ENCODE measurements around the gene IL15RA. TPM values are rescaled to one million over a fixed set of nuclear protein-coding genes. Genes with fewer than 3 reads are reported as not detected.

The IL15RA gene
- total and polyA plus RNA-seq, 2 experiments from 2014 or later: 4.0 to 7.0 TPM

DNA sequence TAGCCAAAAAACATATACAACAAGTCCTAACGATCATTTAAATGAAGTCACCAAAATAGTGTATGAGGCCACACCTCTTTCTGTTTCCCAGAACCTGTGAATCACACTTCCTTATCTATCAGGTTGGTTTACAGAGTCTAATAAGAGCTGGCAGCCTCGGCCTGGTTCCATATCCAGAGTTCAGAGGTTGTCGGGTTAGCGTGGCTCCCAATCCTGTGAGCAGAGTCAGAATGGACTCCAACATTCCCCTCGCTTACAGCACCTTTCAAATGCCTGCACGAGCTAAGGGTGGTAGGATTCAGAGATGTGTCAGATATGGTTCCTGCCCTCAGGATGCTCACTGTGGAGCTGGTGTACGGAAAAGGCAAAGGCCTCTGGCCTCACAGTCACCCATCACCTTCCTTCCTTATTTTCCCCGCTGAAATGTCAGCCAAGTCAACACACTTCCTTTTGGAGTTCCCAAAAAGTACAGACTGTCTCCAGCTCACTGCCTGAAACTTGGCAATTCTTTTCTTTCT, 6.0 kb downstream of the IL15RA start:
- H3K27ac ChIP-seq: no peak overlapping the region
- no peak overlapping the region for H3K9ac ChIP-seq
- no peaks in the 10 kb centered on the region for H3K9me3 ChIP-seq (ENCODE audit: low read depth)
- peak; percentile 45 for DNase-seq
- peaks cover 4% of the 10 kb centered on the region; the same call in 1 of the 2 replicates for H3K4me1 ChIP-seq (ENCODE audit: insufficient read depth)
- H3K4me2 ChIP-seq (ENCODE audit: unreplicated experiment): peak overlapping the region; percentile 7
- WGBS, 2 experiments (ENCODE audit: low coverage in 1 of 2, low lambda C conversion rate in 2 of 2, missing lambda C conversion rate in 2 of 2): 72 to 74% methylated on average over 8 of the region's 8 CpGs
- no peaks in the 10 kb centered on the region for H4K20me1 ChIP-seq (ENCODE audit: insufficient read depth)
- H3K9me2 ChIP-seq (ENCODE audit: insufficient read depth): no peaks in the 10 kb centered on the region
- H3K79me2 ChIP-seq (ENCODE audit: insufficient read depth): no peaks in the 10 kb centered on the region
- peak overlapping the region; percentile 9; the same call in 1 of the 2 replicates for H2AFZ ChIP-seq
- H3K4me3 ChIP-seq: no peak overlapping the region
- in situ Hi-C loops (cut with MboI): no loop called here
- no peaks in the 10 kb centered on the region for H3F3A ChIP-seq (ENCODE audit: insufficient read depth)
- TF ChIP-seq EZH2phosphoT487 (IDR thresholded peaks at IDR 0.05; ENCODE audit: insufficient read depth, low read depth) (no peak), EZH2 (IDR thresholded peaks at IDR 0.05; ENCODE audit: insufficient read depth, poor library complexity, severe bottlenecking) (no peak)
- no peaks in the 10 kb centered on the region for H3K36me3 ChIP-seq (ENCODE audit: low read depth)
- no peaks in the 10 kb centered on the region for H3K27me3 ChIP-seq (replicated peaks; ENCODE audit: insufficient read depth)

GRCh38 chr10:5970527-5970926, 6.8 kb downstream of the IL15RA start:
- Histone ChIP-seq H3K4me1 (ENCODE audit: insufficient read depth) (peaks cover 4% of the 10 kb centered on the region; the same call in 1 of the 2 replicates), H2AFZ (no peak overlapping the region), H3K4me3 (no peak overlapping the region), H3K27me3 (replicated peaks; ENCODE audit: insufficient read depth) (no peaks in the 10 kb centered on the region), H3K36me3 (ENCODE audit: low read depth) (no peaks in the 10 kb centered on the region), H3K4me2 (ENCODE audit: unreplicated experiment) (no peak overlapping the region), H3K9me2 (ENCODE audit: insufficient read depth) (no peaks in the 10 kb centered on the region), H3K9me3 (ENCODE audit: low read depth) (no peaks in the 10 kb centered on the region), H4K20me1 (ENCODE audit: insufficient read depth) (no peaks in the 10 kb centered on the region), H3F3A (ENCODE audit: insufficient read depth) (no peaks in the 10 kb centered on the region), H3K27ac (no peak overlapping the region), H3K79me2 (ENCODE audit: insufficient read depth) (no peaks in the 10 kb centered on the region), H3K9ac (no peak overlapping the region)
- in situ Hi-C loops (cut with MboI): no loop called here
- TF ChIP-seq EZH2 (IDR thresholded peaks at IDR 0.05; ENCODE audit: insufficient read depth, poor library complexity, severe bottlenecking) (no peak), EZH2phosphoT487 (IDR thresholded peaks at IDR 0.05; ENCODE audit: insufficient read depth, low read depth) (no peak)
- WGBS, 2 experiments (ENCODE audit: low coverage in 1 of 2, low lambda C conversion rate in 2 of 2, missing lambda C conversion rate in 2 of 2): 75 to 79% methylated on average over 3 of the region's 3 CpGs
- no peak for DNase-seq

DNA sequence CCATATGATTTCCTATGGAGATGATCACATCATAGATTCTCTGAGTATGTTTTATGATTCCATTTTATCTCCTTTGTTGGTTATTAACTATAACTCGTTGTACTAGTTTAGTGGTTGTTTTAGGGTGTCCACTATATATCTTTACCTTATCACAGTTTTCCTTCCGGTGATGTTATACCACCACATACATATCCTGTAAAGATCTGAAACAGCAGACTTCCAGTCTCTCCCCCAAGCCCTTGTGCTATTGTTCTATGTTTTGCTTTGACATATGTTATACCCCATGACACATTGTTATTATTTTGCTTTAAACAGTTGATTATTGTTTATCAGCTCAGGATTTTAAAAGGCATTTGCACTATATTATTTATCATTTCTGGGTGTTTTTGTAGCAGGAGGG, 7.3 kb downstream of the IL15RA start:
- H3K36me3 ChIP-seq (ENCODE audit: low read depth): no peaks in the 10 kb centered on the region
- H3K9me2 ChIP-seq (ENCODE audit: insufficient read depth): no peaks in the 10 kb centered on the region
- no peaks in the 10 kb centered on the region for H3K27me3 ChIP-seq (replicated peaks; ENCODE audit: insufficient read depth)
- H4K20me1 ChIP-seq (ENCODE audit: insufficient read depth): no peaks in the 10 kb centered on the region
- no peak for DNase-seq
- no peak overlapping the region for H3K9ac ChIP-seq
- H3K27ac ChIP-seq: no peak overlapping the region
- TF ChIP-seq EZH2 (IDR thresholded peaks at IDR 0.05; ENCODE audit: insufficient read depth, poor library complexity, severe bottlenecking) (no peak), EZH2phosphoT487 (IDR thresholded peaks at IDR 0.05; ENCODE audit: insufficient read depth, low read depth) (no peak)
- no peak overlapping the region for H2AFZ ChIP-seq
- no peak overlapping the region for H3K4me3 ChIP-seq
- no peaks in the 10 kb centered on the region for H3F3A ChIP-seq (ENCODE audit: insufficient read depth)
- peaks cover 4% of the 10 kb centered on the region; the same call in 1 of the 2 replicates for H3K4me1 ChIP-seq (ENCODE audit: insufficient read depth)
- no peaks in the 10 kb centered on the region for H3K9me3 ChIP-seq (ENCODE audit: low read depth)
- no peak overlapping the region for H3K4me2 ChIP-seq (ENCODE audit: unreplicated experiment)
- in situ Hi-C loops (cut with MboI): no loop called here
- H3K79me2 ChIP-seq (ENCODE audit: insufficient read depth): no peaks in the 10 kb centered on the region
- WGBS, 2 experiments (ENCODE audit: low coverage in 1 of 2, low lambda C conversion rate in 2 of 2, missing lambda C conversion rate in 2 of 2): 67 to 81% methylated on average over 2 of the region's 2 CpGs

GRCh38 chr10:5968681-5969453, 8.5 kb downstream of the IL15RA start:
- in situ Hi-C loops (cut with MboI): no loop called here
- WGBS, 2 experiments (ENCODE audit: low coverage in 1 of 2, low lambda C conversion rate in 2 of 2, missing lambda C conversion rate in 2 of 2): 84 to 85% methylated on average over 9 of the region's 9 CpGs

More at GRCh38 chr10:5968681-5969453, 8.5 kb downstream of the IL15RA start:
- no peak overlapping the region for H3K27ac ChIP-seq
- H3K4me1 ChIP-seq (ENCODE audit: insufficient read depth): peaks cover 4% of the 10 kb centered on the region; the same call in 1 of the 2 replicates
- H2AFZ ChIP-seq: no peak overlapping the region
- no peak for DNase-seq
- H4K20me1 ChIP-seq (ENCODE audit: insufficient read depth): no peaks in the 10 kb centered on the region
- no peaks in the 10 kb centered on the region for H3K36me3 ChIP-seq (ENCODE audit: low read depth)
- no peaks in the 10 kb centered on the region for H3K9me3 ChIP-seq (ENCODE audit: low read depth)
- H3K27me3 ChIP-seq (replicated peaks; ENCODE audit: insufficient read depth): no peaks in the 10 kb centered on the region
- H3F3A ChIP-seq (ENCODE audit: insufficient read depth): no peaks in the 10 kb centered on the region
- no peak overlapping the region for H3K9ac ChIP-seq
- no peak overlapping the region for H3K4me3 ChIP-seq
- no peak for TF ChIP-seq EZH2 (IDR thresholded peaks at IDR 0.05; ENCODE audit: insufficient read depth, poor library complexity, severe bottlenecking)
- TF ChIP-seq EZH2phosphoT487 (IDR thresholded peaks at IDR 0.05; ENCODE audit: insufficient read depth, low read depth): no peak
- no peaks in the 10 kb centered on the region for H3K9me2 ChIP-seq (ENCODE audit: insufficient read depth)
- no peak overlapping the region for H3K4me2 ChIP-seq (ENCODE audit: unreplicated experiment)
- no peaks in the 10 kb centered on the region for H3K79me2 ChIP-seq (ENCODE audit: insufficient read depth)
